Ovary (tissue), 9 donors: Measurements from ENCODE around the gene GSTO2. TPM values are rescaled to one million over a fixed set of nuclear protein-coding genes. Genes with fewer than 3 reads are reported as not detected.

Experiments
- DNase-seq, 5 donors: peaks; one replicate each; pipeline ENCODE4 v3.0.0-alpha.2; 2019 to 2020
- H3K27ac ChIP-seq, 2 donors: fragments of 200-600 bp; one replicate each; pipeline versions ENCODE4 v1.5.1 to v1.8.0; 2019 to 2022
- H3K27me3 ChIP-seq: fragments of 200-600 bp; one replicate; pipeline ENCODE4 v1.8.0; 2022
- H3K36me3 ChIP-seq: fragments of 200-600 bp; sonication (generic); one replicate; pipeline ENCODE4 v1.5.1; 2019
- H3K4me1 ChIP-seq: one replicate; pipeline ENCODE4 v1.8.1; 2013; ENCODE audit warnings: mild to moderate bottlenecking, moderate library complexity; ENCODE audit not compliant: insufficient read depth
- H3K4me3 ChIP-seq: fragments of 200-600 bp; sonication (generic); one replicate; pipeline ENCODE4 v1.5.1; 2017
- H3K9me3 ChIP-seq, 2 donors: fragments of 200-600 bp in 1 of 2; sonication (generic) in 1 of 2; one replicate each; pipeline versions ENCODE4 v1.5.1 to v1.8.1; 2013 to 2019; ENCODE audit warnings: mild to moderate bottlenecking in 1 of 2, moderate library complexity in 1 of 2
- EP300 ChIP-seq: sonication (generic); formaldehyde crosslinking; IDR thresholded peaks from one replicate; pipeline ENCODE4 v1.6.1; 2017; ENCODE audit warnings: antibody characterized with exemption
- POLR2A ChIP-seq: fragments of 450-650 bp; IDR thresholded peaks from one replicate; pipeline ENCODE4 v1.6.1; 2017; ENCODE audit warnings: antibody characterized with exemption, mild to moderate bottlenecking, moderate library complexity
- WGBS, 3 donors: extraction: QIAGEN DNeasy Blood & Tissue Kit in 1 of 3; methylation state at CpG; one replicate each; pipeline versions ENCODE4 v1.1.5 to v1.1.7; 2013 to 2017; 5-methylcytosine and 5-hydroxymethylcytosine counted together
- intact Hi-C, 4 donors: fragments of 100-400 bp; cut with DNase I; formaldehyde crosslinking; loops; one replicate each; pipeline versions ENCODE4 v1.11.0 to v1.15.1; 2022 to 2023
- polyA plus RNA-seq, 2 donors: library from polyadenylated mRNA; stranded (reverse); fragments of 200-250 nt in 1 of 2; fragments of 350-450 nt in 1 of 2; fragmentation: Illumina TruSeq in 1 of 2; extraction: RNeasy Lipid Tissue Mini Kit (QIAGEN cat#74804) in 1 of 2; gene quantifications; one replicate each; pipeline ENCODE4 v1.2.3, GENCODE V29; 2013 to 2014
- total RNA-seq, 7 donors: library from RNA; depleted of rRNA in 2 of 7; stranded (reverse); fragments of >200 nt in 2 of 7; fragmentation: NEBNext Ultra II Directional in 3 of 7; extraction: Animal tissue kit (Norgen Biotek cat#: 25700) in 3 of 7; gene quantifications; one replicate each; pipeline versions ENCODE4 v1.1.0 to v1.2.4, GENCODE V29; 2016 to 2023
- TF ChIP-seq, protein P1 (sequence below), 3 donors: fragments of 450-650 bp in 2 of 3; fragments of 200-600 bp in 1 of 3; IDR thresholded peaks; one replicate each; pipeline versions ENCODE4 v1.5.1 to v1.8.0; 2016 to 2022; ENCODE audit warnings: antibody characterized with exemption in 3 of 3, mild to moderate bottlenecking in 1 of 3
- donor health status: DM: no; HTN: no; CAD: no; lungs with moderate emphysema.
- donor health status: DM: no; HTN: no; CAD: no.
- donor health status: Bipolar disorder and iron deficiency.
- donor health status: DM: yes; HTN: yes; CAD: no.
- donor health status: DM: no; HTN: no; CAD: no.
- donor health status: DM: yes; HTN: yes; CAD: no.

GSTO2 gene
- total and polyA plus RNA-seq, 9 donors: 3.7 to 19.0 (median 12.3) TPM

DNA sequence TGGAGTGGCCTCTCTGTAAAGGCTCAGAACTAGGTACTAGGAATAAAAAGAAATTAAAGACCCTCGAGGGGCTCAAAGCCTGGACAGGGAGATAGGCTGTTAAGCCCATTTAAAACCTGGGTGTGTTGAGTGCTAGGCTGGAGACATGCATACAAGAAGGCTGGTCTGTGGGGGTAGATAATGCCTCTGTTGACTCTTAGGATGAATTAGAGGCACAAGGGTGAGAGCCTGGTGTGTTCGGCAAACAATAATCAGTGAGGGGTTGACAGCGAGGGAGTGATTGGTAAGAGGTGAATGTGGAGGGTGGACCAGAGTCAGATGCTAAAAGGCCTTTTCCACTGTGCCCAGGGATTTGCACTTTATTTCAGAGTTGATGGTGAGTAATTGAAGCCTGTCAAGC is 12.7 kb downstream of the GSTO2 start:
- intact Hi-C loops: no loop called here
- Histone ChIP-seq H3K36me3 (no peaks in the 10 kb centered on the region), H3K4me3 (no peak overlapping the region), H3K4me1 (no peaks in the 10 kb centered on the region), H3K9me3 (no peaks in the 10 kb centered on the region), H3K27me3 (no peaks in the 10 kb centered on the region), H3K27ac (no peak overlapping the region)
- 81 to 86% (median 84%) methylated on average over 3 of the region's 3 CpGs for WGBS, 3 donors
- no peak for DNase-seq
- no peak for TF ChIP-seq POLR2A

DNA sequence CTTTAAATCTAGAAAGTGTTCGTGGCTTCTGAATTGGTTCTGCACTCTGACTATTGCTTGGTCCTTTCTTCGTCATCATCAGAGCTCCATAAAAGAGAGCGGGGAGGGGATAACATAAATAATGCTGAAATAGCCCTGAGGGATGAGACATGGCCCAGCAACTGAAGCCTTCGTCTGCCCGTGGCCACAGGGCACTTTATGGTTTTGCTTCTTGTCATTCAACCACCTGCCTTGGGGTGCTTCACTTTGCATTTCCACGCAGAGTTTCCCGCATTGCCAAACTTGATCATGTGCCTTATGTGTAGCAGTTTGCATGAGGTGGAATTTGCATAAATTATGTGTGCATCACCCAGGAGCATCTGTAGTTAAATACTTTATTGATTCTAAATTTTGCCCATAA is 15.9 kb downstream of the GSTO2 start:
- H3K4me3 ChIP-seq: no peak overlapping the region
- H3K27ac ChIP-seq: no peak overlapping the region
- no peak for DNase-seq
- H3K9me3 ChIP-seq: no peaks in the 10 kb centered on the region
- no peaks in the 10 kb centered on the region for H3K27me3 ChIP-seq
- WGBS, 3 donors: 78 to 83% (median 81%) methylated on average over 7 of the region's 7 CpGs
- H3K4me1 ChIP-seq: no peaks in the 10 kb centered on the region
- TF ChIP-seq, protein P1, sequence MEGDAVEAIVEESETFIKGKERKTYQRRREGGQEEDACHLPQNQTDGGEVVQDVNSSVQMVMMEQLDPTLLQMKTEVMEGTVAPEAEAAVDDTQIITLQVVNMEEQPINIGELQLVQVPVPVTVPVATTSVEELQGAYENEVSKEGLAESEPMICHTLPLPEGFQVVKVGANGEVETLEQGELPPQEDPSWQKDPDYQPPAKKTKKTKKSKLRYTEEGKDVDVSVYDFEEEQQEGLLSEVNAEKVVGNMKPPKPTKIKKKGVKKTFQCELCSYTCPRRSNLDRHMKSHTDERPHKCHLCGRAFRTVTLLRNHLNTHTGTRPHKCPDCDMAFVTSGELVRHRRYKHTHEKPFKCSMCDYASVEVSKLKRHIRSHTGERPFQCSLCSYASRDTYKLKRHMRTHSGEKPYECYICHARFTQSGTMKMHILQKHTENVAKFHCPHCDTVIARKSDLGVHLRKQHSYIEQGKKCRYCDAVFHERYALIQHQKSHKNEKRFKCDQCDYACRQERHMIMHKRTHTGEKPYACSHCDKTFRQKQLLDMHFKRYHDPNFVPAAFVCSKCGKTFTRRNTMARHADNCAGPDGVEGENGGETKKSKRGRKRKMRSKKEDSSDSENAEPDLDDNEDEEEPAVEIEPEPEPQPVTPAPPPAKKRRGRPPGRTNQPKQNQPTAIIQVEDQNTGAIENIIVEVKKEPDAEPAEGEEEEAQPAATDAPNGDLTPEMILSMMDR (IDR thresholded peaks at IDR 0.05): no peak
- TF ChIP-seq EP300 (no peak), POLR2A (no peak)
- intact Hi-C loops: no loop called here
- no peaks in the 10 kb centered on the region for H3K36me3 ChIP-seq

DNA sequence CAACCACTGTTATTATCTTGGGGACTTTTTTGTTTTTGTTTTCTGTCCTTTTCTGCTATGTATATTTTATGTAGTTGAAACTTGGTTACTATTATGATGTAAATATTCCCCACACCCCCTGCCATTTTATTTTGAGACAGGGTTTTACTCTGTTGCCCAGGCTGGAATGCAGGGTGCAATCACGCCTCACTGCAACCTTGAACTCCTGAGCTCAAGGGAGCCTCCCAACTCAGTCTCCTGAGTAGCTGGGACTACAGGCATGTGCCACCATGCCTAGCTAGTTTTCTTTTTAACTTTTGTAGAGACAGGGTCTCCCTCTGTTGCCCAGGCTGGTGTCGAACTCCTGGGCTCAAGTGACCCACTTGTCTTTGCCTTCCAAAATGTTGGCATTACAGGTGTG is 18.0 kb downstream of the GSTO2 start:
- no peaks in the 10 kb centered on the region for H3K9me3 ChIP-seq
- no peak overlapping the region for H3K4me3 ChIP-seq
- DNase-seq: no peak
- H3K27ac ChIP-seq: no peak overlapping the region
- H3K4me1 ChIP-seq: peaks cover 2% of the 10 kb centered on the region
- H3K36me3 ChIP-seq: no peaks in the 10 kb centered on the region
- intact Hi-C loops: no loop called here
- TF ChIP-seq, protein P1 (IDR thresholded peaks at IDR 0.05): no peak
- no peak for TF ChIP-seq POLR2A
- TF ChIP-seq EP300: no peak
- 74 to 83% (median 80%) methylated on average over 2 of the region's 2 CpGs for WGBS, 3 donors
- H3K27me3 ChIP-seq: no peaks in the 10 kb centered on the region

DNA sequence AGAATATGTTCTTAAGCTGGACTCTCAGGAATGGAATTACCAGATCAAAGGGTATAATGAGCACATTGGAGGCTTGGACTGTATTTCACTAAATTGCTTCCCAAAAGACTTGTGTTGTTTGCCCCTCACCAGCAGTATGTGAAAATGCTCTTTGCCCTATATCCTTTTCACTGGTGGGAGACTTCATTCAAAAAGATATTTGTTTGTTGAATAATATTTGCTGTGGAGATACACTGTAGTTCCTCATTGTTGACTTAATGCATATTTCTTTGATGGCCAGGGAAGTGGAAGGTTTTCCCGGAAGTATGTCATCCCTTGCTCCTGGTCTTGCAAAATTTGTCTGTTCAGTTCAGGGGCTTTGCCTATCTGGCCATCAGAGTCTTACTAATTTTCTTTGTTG is 19.4 kb downstream of the GSTO2 start:
- no peak overlapping the region for H3K4me3 ChIP-seq
- no peaks in the 10 kb centered on the region for H3K9me3 ChIP-seq
- H3K36me3 ChIP-seq: no peaks in the 10 kb centered on the region
- H3K27me3 ChIP-seq: no peaks in the 10 kb centered on the region
- TF ChIP-seq POLR2A (no peak), EP300 (no peak)
- TF ChIP-seq, protein P1 (IDR thresholded peaks at IDR 0.05): no peak
- peaks cover 2% of the 10 kb centered on the region for H3K4me1 ChIP-seq
- intact Hi-C loops: no loop called here
- 62 to 71% (median 67%) methylated on average over 1 of the region's 1 CpG for WGBS, 3 donors
- DNase-seq: no peak
- H3K27ac ChIP-seq: no peak overlapping the region

DNA sequence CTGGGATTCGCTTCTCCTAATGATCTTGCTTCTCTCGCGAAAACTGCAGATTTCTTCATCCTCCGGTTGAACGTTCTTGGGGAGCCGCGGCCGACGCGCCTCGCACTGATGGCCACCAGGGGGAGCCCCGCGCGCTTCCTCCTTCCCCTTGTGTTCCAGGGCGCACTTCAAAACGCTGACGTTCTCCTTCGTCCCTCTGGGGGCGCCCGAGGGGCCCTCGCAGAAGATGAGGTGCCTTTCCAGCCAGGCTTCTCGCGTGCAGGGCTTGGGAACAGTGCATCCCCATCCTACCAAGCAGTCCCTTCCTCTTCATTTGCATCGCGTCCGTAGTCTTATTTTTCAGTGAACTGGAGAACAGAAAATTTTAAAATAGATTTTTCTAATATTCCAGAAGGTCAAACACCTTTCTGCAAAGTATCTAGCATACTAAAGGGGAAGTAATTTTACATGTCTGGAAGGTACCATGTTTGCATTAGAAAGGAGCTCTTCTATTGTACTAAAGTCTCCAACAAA is 22.5 kb downstream of the GSTO2 start:
- DNase-seq: peak; percentile 86 to 95 (median 92)
- H3K36me3 ChIP-seq: no peaks in the 10 kb centered on the region
- WGBS, 3 donors: 1% methylated on average over 26 of the region's 26 CpGs
- H3K4me3 ChIP-seq: no peak overlapping the region
- H3K9me3 ChIP-seq: no peaks in the 10 kb centered on the region
- H3K27ac ChIP-seq: no peak overlapping the region
- peak; percentile 26 for TF ChIP-seq POLR2A
- TF ChIP-seq, protein P1 (IDR thresholded peaks at IDR 0.05): peak; percentile 98 to 100 (median 99)
- no peak for TF ChIP-seq EP300
- peaks cover 2% of the 10 kb centered on the region for H3K4me1 ChIP-seq
- intact Hi-C loops: loop anchor here in 2 of 4 donors (2.0 kb wide), 2 partner anchors 57 to 59 kb away; no protein-coding TSS in a partner anchor
- no peaks in the 10 kb centered on the region for H3K27me3 ChIP-seq
